MM.1S (cell line): Measurements from ENCODE around the gene FBXL7.

Experiments used
- EZH2phosphoT487 ChIP-seq: fragments of 300-600 bp; sonication (generic); IDR thresholded peaks from 2 replicates; pipeline ENCODE4 v1.6.1; 2018; ENCODE audit warnings: antibody characterized with exemption, low read length
- TF ChIP-seq, protein P1 (sequence below): fragments of 300-600 bp; sonication (generic); IDR thresholded peaks from 2 replicates; pipeline ENCODE4 v1.5.1; 2016; ENCODE audit warnings: antibody characterized with exemption, low read length, mixed read lengths

DNA sequence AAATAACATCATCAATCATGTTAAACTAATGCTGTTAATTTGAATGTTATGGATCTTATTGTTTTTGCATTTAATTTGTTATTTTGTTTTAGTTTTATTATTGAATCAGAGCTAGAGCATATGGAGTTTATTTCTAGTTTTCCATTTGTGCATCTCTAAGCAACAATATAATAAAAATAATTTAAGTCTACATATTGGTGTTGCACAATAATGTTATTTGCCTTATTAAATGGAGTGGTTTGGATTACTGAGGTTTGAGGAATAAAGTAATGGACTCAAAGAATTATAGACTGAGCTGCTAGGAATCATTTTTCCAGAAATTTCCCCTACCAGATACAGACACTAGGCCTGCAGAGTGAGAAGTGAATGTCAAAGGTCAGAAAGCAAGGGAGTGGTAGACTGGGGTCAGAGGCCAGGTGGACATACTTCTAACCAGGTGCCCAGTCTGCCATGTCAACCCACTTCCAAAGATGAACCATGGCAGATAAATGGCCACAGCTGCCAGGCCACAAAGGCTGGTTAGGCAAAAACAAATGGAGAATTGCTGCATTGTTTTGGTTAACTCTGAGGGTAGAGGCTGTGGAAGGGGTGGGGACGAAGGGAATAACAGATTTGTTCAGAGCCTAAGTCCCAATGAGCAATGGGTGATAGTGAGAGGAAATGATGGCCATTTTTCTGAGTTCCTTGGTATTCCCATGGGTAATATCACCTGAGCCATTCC is 113.1 kb downstream of the FBXL7 start:
- TF ChIP-seq, protein P1, sequence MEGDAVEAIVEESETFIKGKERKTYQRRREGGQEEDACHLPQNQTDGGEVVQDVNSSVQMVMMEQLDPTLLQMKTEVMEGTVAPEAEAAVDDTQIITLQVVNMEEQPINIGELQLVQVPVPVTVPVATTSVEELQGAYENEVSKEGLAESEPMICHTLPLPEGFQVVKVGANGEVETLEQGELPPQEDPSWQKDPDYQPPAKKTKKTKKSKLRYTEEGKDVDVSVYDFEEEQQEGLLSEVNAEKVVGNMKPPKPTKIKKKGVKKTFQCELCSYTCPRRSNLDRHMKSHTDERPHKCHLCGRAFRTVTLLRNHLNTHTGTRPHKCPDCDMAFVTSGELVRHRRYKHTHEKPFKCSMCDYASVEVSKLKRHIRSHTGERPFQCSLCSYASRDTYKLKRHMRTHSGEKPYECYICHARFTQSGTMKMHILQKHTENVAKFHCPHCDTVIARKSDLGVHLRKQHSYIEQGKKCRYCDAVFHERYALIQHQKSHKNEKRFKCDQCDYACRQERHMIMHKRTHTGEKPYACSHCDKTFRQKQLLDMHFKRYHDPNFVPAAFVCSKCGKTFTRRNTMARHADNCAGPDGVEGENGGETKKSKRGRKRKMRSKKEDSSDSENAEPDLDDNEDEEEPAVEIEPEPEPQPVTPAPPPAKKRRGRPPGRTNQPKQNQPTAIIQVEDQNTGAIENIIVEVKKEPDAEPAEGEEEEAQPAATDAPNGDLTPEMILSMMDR, result no peak
- no peak for TF ChIP-seq EZH2phosphoT487
